ENCODE data around the gene FAM13B.

Gene FAM13B

GRCh38 chr5:137899493-137899892 is 133.4 kb downstream of the FAM13B start:
- Histone ChIP-seq H3K9me3 (ENCODE audit: low read length) (no peaks in the 10 kb centered on the region), H3K4me2 (ENCODE audit: low read length) (no peak overlapping the region), H3K36me3 (ENCODE audit: insufficient read depth, low read length) (no peaks in the 10 kb centered on the region), H3K4me3 (ENCODE audit: low read depth, low read length, poor library complexity, severe bottlenecking) (no peak overlapping the region), H3K9ac (ENCODE audit: low read length) (no peak overlapping the region), H3F3A (ENCODE audit: insufficient read depth, low read length) (no peaks in the 10 kb centered on the region), H4K20me1 (ENCODE audit: insufficient read depth, low read length) (no peaks in the 10 kb centered on the region), H3K79me2 (ENCODE audit: insufficient read depth, low read length) (no peaks in the 10 kb centered on the region), H3K4me1 (ENCODE audit: insufficient read depth, low read length, severe bottlenecking) (no peaks in the 10 kb centered on the region), H3K27ac (ENCODE audit: low read depth, low read length, poor library complexity, severe bottlenecking) (no peak overlapping the region), H2AFZ (ENCODE audit: low read length) (no peak overlapping the region), H3K27me3 (ENCODE audit: insufficient read depth, low read length) (no peaks in the 10 kb centered on the region), H3K9me2 (ENCODE audit: low read depth, low read length) (no peaks in the 10 kb centered on the region)
- TF ChIP-seq CTCF (IDR thresholded peaks at IDR 0.05; ENCODE audit: low read length) (no peak), EZH2 (IDR thresholded peaks at IDR 0.05; ENCODE audit: borderline replicate concordance, low read length) (no peak)

- Histone ChIP-seq H3K27ac (ENCODE audit: low read depth, low read length, poor library complexity, severe bottlenecking) (no peak overlapping the region), H3K9ac (ENCODE audit: low read length) (no peak overlapping the region), H3K79me2 (ENCODE audit: insufficient read depth, low read length) (no peaks in the 10 kb centered on the region), H2AFZ (ENCODE audit: low read length) (no peak overlapping the region), H3K4me1 (ENCODE audit: insufficient read depth, low read length, severe bottlenecking) (no peaks in the 10 kb centered on the region), H3K27me3 (ENCODE audit: insufficient read depth, low read length) (no peaks in the 10 kb centered on the region), H3K9me3 (ENCODE audit: low read length) (no peaks in the 10 kb centered on the region), H3K9me2 (ENCODE audit: low read depth, low read length) (no peaks in the 10 kb centered on the region), H4K20me1 (ENCODE audit: insufficient read depth, low read length) (no peaks in the 10 kb centered on the region), H3K4me3 (ENCODE audit: low read depth, low read length, poor library complexity, severe bottlenecking) (no peak overlapping the region), H3K4me2 (ENCODE audit: low read length) (no peak overlapping the region), H3K36me3 (ENCODE audit: insufficient read depth, low read length) (no peaks in the 10 kb centered on the region), H3F3A (ENCODE audit: insufficient read depth, low read length) (no peaks in the 10 kb centered on the region)
- no peak for TF ChIP-seq EZH2 (IDR thresholded peaks at IDR 0.05; ENCODE audit: borderline replicate concordance, low read length)
These were observed 136.3 kb downstream of the FAM13B start for GRCh38 chr5:137896560-137896959.

GRCh38 chr5:137894586-137894985 is 138.3 kb downstream of the FAM13B start:
- no peaks in the 10 kb centered on the region for H3K9me2 ChIP-seq (ENCODE audit: low read depth, low read length)
- no peaks in the 10 kb centered on the region for H3K36me3 ChIP-seq (ENCODE audit: insufficient read depth, low read length)
- H3K4me2 ChIP-seq (ENCODE audit: low read length): no peak overlapping the region
- no peaks in the 10 kb centered on the region for H3K9me3 ChIP-seq (ENCODE audit: low read length)
- no peak overlapping the region for H3K4me3 ChIP-seq (ENCODE audit: low read depth, low read length, poor library complexity, severe bottlenecking)
- H3K4me1 ChIP-seq (ENCODE audit: insufficient read depth, low read length, severe bottlenecking): peaks cover 4% of the 10 kb centered on the region
- no peaks in the 10 kb centered on the region for H4K20me1 ChIP-seq (ENCODE audit: insufficient read depth, low read length)
- no peak overlapping the region for H3K9ac ChIP-seq (ENCODE audit: low read length)
- no peak overlapping the region for H2AFZ ChIP-seq (ENCODE audit: low read length)
- no peak overlapping the region for H3K27ac ChIP-seq (ENCODE audit: low read depth, low read length, poor library complexity, severe bottlenecking)
- no peaks in the 10 kb centered on the region for H3K27me3 ChIP-seq (ENCODE audit: insufficient read depth, low read length)
- H3K79me2 ChIP-seq (ENCODE audit: insufficient read depth, low read length): no peaks in the 10 kb centered on the region
- TF ChIP-seq EZH2 (IDR thresholded peaks at IDR 0.05; ENCODE audit: borderline replicate concordance, low read length) (no peak), CTCF (IDR thresholded peaks at IDR 0.05; ENCODE audit: low read length) (no peak)
- H3F3A ChIP-seq (ENCODE audit: insufficient read depth, low read length): no peaks in the 10 kb centered on the region

GRCh38 chr5:137891849-137892248 is 141.0 kb downstream of the FAM13B start:
- no peaks in the 10 kb centered on the region for H3K9me3 ChIP-seq (ENCODE audit: low read length)
- no peaks in the 10 kb centered on the region for H4K20me1 ChIP-seq (ENCODE audit: insufficient read depth, low read length)
- H3F3A ChIP-seq (ENCODE audit: insufficient read depth, low read length): no peaks in the 10 kb centered on the region
- H3K79me2 ChIP-seq (ENCODE audit: insufficient read depth, low read length): no peaks in the 10 kb centered on the region
- peaks cover 26% of the 10 kb centered on the region for H3K4me1 ChIP-seq (ENCODE audit: insufficient read depth, low read length, severe bottlenecking)
- H3K9me2 ChIP-seq (ENCODE audit: low read depth, low read length): no peaks in the 10 kb centered on the region
- H3K27me3 ChIP-seq (ENCODE audit: insufficient read depth, low read length): no peaks in the 10 kb centered on the region
- H3K4me2 ChIP-seq (ENCODE audit: low read length): no peak overlapping the region
- no peak overlapping the region for H3K4me3 ChIP-seq (ENCODE audit: low read depth, low read length, poor library complexity, severe bottlenecking)
- H3K27ac ChIP-seq (ENCODE audit: low read depth, low read length, poor library complexity, severe bottlenecking): no peak overlapping the region
- H2AFZ ChIP-seq (ENCODE audit: low read length): no peak overlapping the region
- H3K9ac ChIP-seq (ENCODE audit: low read length): no peak overlapping the region
- no peaks in the 10 kb centered on the region for H3K36me3 ChIP-seq (ENCODE audit: insufficient read depth, low read length)
- no peak for TF ChIP-seq EZH2 (IDR thresholded peaks at IDR 0.05; ENCODE audit: borderline replicate concordance, low read length)
- no peak; the same call in 1 of the 2 replicates for TF ChIP-seq CTCF (IDR thresholded peaks at IDR 0.05; ENCODE audit: low read length)

Data from OCI-LY1 (cell line).